ENCODE measurements around the gene C17orf50.
A peak's percentile ranks its signal among the peaks of the same experiment; 100 is the strongest.

C17orf50 gene

GRCh38 chr17:35760587-35760986 is at the start of gene C17orf50:
Gene C17orf50 (plus strand): TSS chr17:35760887. CDS start chr17:35760942, 55 bp downstream.
- no peak for DNase-seq

- no peak for DNase-seq
These were observed 49.7 kb upstream of the C17orf50 start for GRCh38 chr17:35710950-35711349.

GRCh38 chr17:35713069-35713728 is 47.5 kb upstream of the C17orf50 start:
- no peak for DNase-seq

GRCh38 chr17:35714988-35715387 is 45.7 kb upstream of the C17orf50 start:
- no peak for DNase-seq

- no peak for DNase-seq
These were observed 45.3 kb upstream of the C17orf50 start for GRCh38 chr17:35715416-35715815.

- DNase-seq = no peak
These were observed 44.5 kb upstream of the C17orf50 start for GRCh38 chr17:35716173-35716572.

GRCh38 chr17:35716897-35717465 is 43.7 kb upstream of the C17orf50 start:
- DNase-seq = no peak

- DNase-seq = no peak
These were observed 43.2 kb upstream of the C17orf50 start for GRCh38 chr17:35717475-35717874.

GRCh38 chr17:35723735-35724134 is 37.0 kb upstream of the C17orf50 start:
- DNase-seq = no peak

- DNase-seq = no peak
These were observed 35.6 kb upstream of the C17orf50 start for GRCh38 chr17:35725058-35725457.

- DNase-seq = no peak
These were observed 34.9 kb upstream of the C17orf50 start for GRCh38 chr17:35725802-35726126.

- peak in 1 of 2 experiments; percentile 21 for DNase-seq
These were observed 34.3 kb upstream of the C17orf50 start for GRCh38 chr17:35726127-35726952.

GRCh38 chr17:35726953-35727460 is 33.7 kb upstream of the C17orf50 start:
- DNase-seq = no peak

- DNase-seq = no peak
These were observed 33.1 kb upstream of the C17orf50 start for GRCh38 chr17:35727635-35728034.

- DNase-seq = no peak
These were observed 32.1 kb upstream of the C17orf50 start for GRCh38 chr17:35728551-35728950.

- no peak for DNase-seq
These were observed 31.3 kb upstream of the C17orf50 start for GRCh38 chr17:35729405-35729833.

- no peak for DNase-seq
These were observed 30.2 kb upstream of the C17orf50 start for GRCh38 chr17:35730400-35731005.

- DNase-seq = peak; percentile 62 to 64
These were observed 29.3 kb upstream of the C17orf50 start, which contains the start of gene RASL10B for GRCh38 chr17:35731239-35731916. Gene RASL10B (plus strand): TSS chr17:35731639. CDS start chr17:35735185, 3,546 bp downstream.

GRCh38 chr17:35731917-35732805 is 28.5 kb upstream of the C17orf50 start:
- DNase-seq = no peak

GRCh38 chr17:35732806-35733136 is 27.9 kb upstream of the C17orf50 start:
- DNase-seq = no peak

GRCh38 chr17:35733366-35733765 is 27.3 kb upstream of the C17orf50 start:
- DNase-seq = no peak

- DNase-seq = no peak
These were observed 26.3 kb upstream of the C17orf50 start for GRCh38 chr17:35734396-35734795.

Data from NCI-H2081 (cell line).